ENCODE measurements around the gene FAM107B. TPM values are rescaled to one million over a fixed set of nuclear protein-coding genes. Genes with fewer than 3 reads are reported as not detected.
A peak's percentile ranks its signal among the peaks of the same experiment; 100 is the strongest.

The FAM107B gene
- polyA plus RNA-seq, 6 donors from 2014 or later: 112 to 259 (median 159) TPM

DNA sequence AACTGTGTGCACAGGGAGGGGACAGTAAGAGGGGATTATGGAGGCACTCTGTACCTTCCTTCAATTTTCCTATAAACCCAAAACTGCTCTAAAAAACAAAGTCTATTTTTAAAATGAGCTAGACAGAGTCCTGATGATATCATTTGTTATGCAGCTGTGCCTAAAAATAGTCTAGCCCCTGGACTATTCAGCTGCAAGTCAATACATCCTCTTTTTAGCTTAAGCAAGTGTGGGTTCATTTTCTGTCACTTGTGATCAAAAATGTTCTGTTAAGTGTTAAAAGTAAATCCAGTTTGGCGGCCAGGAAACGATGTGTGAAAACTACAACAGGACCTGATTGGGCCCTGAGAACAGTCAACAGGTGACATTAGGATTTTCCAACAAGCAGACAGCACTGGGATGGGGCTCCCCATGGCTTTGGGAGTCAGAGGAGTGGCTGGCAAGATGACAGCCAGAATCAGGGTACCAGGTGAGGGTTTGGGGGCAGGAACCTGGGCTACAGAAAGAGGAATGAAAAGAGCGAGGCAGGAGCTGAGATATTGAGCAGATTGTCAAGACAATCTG is 33.9 kb downstream of the FAM107B start:
- peaks cover 66 to 99% (median 78%) of the 10 kb centered on the region in 3 donors for H3K4me1 Mint-ChIP-seq
- no peaks in the 10 kb centered on the region for H3K27me3 Mint-ChIP-seq
- DNase-seq (peak; percentile 77), ATAC-seq (ENCODE audit: low read depth in 2 of 2) (peak; percentile 71 to 74)
- peaks cover 0 to 9% (median 6%) of the 10 kb centered on the region in 7 donors for H3K9me3 Mint-ChIP-seq
- H3K27ac Mint-ChIP-seq: peak overlapping the region; percentile 95 to 99 (median 98)
- peaks cover 4 to 16% of the 10 kb centered on the region in 2 donors for H3K36me3 Mint-ChIP-seq
- peak overlapping the region; percentile 63 to 93 (median 81) for H3K4me3 Mint-ChIP-seq

DNA sequence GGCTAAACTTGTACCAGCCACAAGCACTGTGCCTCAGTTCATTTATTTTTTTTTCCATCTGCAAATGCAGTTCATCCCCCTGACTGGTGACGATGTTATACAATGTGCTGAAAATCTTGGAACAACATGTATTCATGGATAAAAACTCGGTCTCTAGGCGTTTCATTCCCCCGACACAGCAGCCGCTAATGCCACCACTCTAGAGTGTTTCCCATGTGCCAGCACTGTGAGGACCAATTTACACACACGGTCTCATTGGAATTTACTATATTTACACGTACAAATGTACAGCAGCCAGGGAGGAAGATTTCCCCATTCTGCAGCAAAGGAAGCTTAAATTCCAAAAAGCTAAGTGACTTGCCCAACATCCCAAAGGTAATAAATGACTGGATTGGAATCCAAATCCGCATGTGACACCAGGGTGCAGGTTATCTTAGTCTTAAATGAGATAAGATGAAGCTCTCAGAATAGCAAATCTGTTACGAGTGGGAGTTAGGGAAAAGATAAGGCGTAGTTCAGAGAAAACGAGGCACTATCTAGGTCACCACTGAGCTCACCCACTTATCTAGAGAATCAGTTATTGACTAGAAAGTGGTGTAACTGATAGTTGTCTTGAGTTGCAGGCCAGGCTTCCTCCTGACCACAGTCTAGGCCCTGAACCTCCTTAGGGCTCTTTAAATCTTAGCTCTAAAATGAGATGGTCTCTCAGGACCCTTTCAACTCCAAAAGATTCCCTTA is 36.7 kb downstream of the FAM107B start:
- Mint-ChIP-seq H3K4me1 (peaks cover 51 to 92% (median 68%) of the 10 kb centered on the region in 3 donors), H3K27ac (peak overlapping the region in 5 of 6 donors; percentile 54 to 97 (median 97)), H3K27me3 (no peaks in the 10 kb centered on the region), H3K4me3 (peak overlapping the region in 6 of 8 donors; percentile 43 to 77 (median 70)), H3K9me3 (peaks cover 0 to 6% (median 5%) of the 10 kb centered on the region in 7 donors), H3K36me3 (peaks cover 4 to 7% of the 10 kb centered on the region in 2 donors)
- no peak for ATAC-seq (ENCODE audit: low read depth in 2 of 2)
- no peak for DNase-seq

DNA sequence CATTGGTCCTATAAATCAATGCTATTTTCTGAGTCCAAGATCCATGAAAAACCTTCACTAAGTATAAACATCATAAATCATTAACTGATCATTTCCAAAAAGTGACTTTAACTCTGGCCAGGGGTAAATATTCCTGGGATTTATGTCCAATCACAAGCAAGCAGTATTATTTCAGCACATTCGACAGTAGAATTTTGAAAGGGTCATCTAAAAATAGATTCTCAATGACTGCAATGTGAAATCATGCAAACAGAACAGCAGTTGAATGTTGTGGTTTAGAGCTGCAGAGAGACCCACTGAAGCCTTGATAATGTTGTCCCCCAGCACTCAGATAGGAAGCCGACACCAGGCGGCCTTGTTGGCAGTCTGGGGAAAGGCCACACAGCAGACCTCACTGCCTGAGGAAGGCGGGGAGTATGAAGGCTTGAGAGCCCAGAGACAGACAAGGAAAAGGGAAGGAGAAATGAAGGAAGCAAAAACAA is 38.1 kb downstream of the FAM107B start:
- Mint-ChIP-seq H3K36me3 (peaks cover 0 to 7% of the 10 kb centered on the region in 2 donors), H3K27ac (peak overlapping the region; percentile 89 to 99 (median 98)), H3K27me3 (no peaks in the 10 kb centered on the region), H3K4me3 (peak overlapping the region; percentile 29 to 94 (median 86)), H3K4me1 (peaks cover 46 to 78% (median 62%) of the 10 kb centered on the region in 3 donors), H3K9me3 (peaks cover 0 to 6% (median 5%) of the 10 kb centered on the region in 7 donors)
- ATAC-seq (ENCODE audit: low read depth in 2 of 2) (peak; percentile 81), DNase-seq (peak; percentile 74)

DNA sequence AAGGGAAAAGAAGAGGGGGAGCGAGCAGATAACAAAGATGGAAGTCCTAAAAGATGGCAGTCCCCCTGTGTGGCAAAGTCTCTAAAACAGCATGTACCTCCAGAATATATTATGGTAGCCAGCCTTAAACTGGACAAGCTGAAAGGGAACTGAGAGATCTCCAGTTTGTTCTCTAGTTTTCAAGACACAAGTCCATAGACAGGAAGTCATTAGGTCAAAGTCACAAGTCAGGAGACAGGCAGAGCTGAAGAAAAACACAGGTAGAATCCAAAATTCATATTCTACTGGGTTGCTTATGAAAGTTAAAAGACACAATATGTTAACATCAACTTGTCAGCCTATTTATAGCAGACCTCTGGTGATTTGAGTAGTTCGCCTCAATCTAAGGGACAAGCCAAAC is 38.7 kb downstream of the FAM107B start:
- ATAC-seq (ENCODE audit: low read depth in 2 of 2) (peak in 1 of 2 donors; percentile 17), DNase-seq (peak; percentile 26)
- Mint-ChIP-seq H3K4me3 (peak overlapping the region in 7 of 8 donors; percentile 29 to 94 (median 82)), H3K9me3 (peaks cover 0 to 4% (median 3%) of the 10 kb centered on the region in 7 donors), H3K4me1 (peaks cover 43 to 72% (median 59%) of the 10 kb centered on the region in 3 donors), H3K36me3 (peaks cover 0 to 5% of the 10 kb centered on the region in 2 donors), H3K27ac (peak overlapping the region; percentile 50 to 99 (median 97)), H3K27me3 (no peaks in the 10 kb centered on the region)

DNA sequence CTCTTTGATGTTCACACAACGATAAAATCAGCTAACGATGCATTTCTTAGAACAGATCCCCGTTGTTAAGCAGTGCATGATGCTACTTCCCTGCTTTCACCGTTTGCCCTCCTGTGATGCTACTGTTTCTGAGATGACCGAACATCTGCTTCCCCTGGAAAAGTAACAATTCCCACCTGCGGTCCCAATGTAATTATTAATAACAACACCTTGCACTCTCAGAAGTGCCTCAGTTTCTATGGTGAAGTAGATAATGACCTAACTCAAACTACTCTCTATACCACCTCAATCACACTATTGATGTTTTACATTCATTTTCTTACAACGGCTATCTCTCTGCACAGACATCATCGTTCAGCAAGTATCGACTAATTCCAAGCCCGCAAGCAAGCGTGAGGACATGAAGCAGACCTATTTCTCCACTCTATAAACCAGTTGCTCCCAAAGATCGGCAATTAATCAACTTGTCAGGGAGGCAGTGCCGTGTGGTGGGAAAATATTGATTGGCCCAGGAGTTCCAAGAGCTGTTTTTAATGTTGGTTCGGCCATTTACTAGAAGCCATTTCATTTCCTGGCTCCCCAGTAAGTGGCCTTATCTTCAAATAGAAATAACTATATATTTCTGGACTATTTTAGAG is 42.7 kb downstream of the FAM107B start:
- H3K27me3 Mint-ChIP-seq: no peaks in the 10 kb centered on the region
- ATAC-seq (ENCODE audit: low read depth in 2 of 2) (no peak), DNase-seq (no peak)
- peaks cover 37 to 54% (median 47%) of the 10 kb centered on the region in 3 donors for H3K4me1 Mint-ChIP-seq
- no peak overlapping the region for H3K4me3 Mint-ChIP-seq
- H3K27ac Mint-ChIP-seq: peak overlapping the region in 2 of 6 donors; percentile 5 to 31
- no peaks in the 10 kb centered on the region for H3K9me3 Mint-ChIP-seq
- H3K36me3 Mint-ChIP-seq: no peaks in the 10 kb centered on the region

DNA sequence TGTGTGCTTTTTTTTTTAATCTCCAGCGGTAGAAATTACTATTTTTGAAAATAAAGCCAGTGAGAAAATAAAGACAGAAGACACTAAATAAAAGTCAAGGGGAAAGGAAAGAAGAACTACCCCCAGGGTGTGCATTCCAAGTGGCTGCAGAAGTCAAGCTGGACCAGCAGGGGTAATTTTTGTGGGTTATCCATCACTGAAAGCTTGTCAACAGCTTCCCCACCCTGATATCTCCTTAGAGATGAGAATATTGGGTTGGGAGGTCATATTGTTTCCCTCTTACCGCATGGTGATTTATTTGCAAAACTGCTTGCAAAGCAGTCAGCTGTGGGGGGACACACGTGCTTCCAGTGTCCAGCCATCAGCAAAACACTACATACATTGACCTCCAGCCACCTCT is 46.4 kb downstream of the FAM107B start:
- ATAC-seq (ENCODE audit: low read depth in 2 of 2): no peak

DNA sequence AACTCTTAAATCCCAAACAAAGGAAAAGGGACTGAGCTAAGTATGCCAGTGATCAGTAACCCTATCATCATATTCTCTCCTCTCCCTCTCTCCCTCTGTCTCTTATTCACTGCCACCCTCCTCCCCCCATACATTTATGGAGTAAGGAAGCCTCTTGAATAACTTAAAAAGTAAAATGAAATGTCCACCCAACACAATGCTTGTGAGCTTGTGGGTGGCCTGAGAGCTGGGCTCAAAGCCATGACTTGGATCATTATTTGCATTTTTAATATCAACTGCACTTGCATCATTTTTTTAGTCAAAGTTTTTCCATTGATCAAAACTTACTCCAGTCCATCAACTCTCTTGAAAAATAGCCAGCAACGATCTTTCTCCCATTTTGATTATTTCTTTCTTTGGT is 46.8 kb downstream of the FAM107B start:
- no peaks in the 10 kb centered on the region for H3K9me3 Mint-ChIP-seq
- H3K4me1 Mint-ChIP-seq: peaks cover 47 to 53% (median 48%) of the 10 kb centered on the region in 3 donors
- H3K27ac Mint-ChIP-seq: peak overlapping the region in 2 of 6 donors; percentile 5 to 87
- ATAC-seq (ENCODE audit: low read depth in 2 of 2) (no peak), DNase-seq (no peak)
- H3K36me3 Mint-ChIP-seq: no peaks in the 10 kb centered on the region
- H3K4me3 Mint-ChIP-seq: no peak overlapping the region
- no peaks in the 10 kb centered on the region for H3K27me3 Mint-ChIP-seq

More for the DNA sequence above, 46.4 kb downstream of the FAM107B start:
- Mint-ChIP-seq H3K4me3 (peak overlapping the region in 1 of 8 donors; percentile 75), H3K27ac (peak overlapping the region in 2 of 6 donors; percentile 5 to 87), H3K27me3 (no peaks in the 10 kb centered on the region), H3K4me1 (peaks cover 43 to 49% (median 44%) of the 10 kb centered on the region in 3 donors), H3K36me3 (no peaks in the 10 kb centered on the region), H3K9me3 (no peaks in the 10 kb centered on the region)
- no peak for DNase-seq

DNA sequence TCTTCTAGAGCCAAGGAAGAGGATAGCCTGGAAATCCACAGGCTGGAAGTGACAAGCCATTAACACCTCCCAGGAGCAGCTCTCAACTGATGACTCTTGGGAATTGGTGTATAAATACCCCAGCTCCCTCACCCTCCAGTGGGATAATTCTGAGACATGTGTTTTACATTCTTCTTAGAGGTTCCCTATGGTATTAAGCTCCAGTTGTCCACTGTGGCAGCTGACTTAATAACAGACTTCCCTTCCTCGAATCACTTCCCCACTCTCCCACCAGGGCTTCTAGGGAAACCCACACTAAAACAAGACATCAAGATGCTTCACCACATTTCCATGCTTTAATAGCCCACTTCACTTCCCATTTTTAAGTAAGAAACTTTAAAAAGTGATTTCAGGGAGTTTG is 47.2 kb downstream of the FAM107B start:
- no peak for DNase-seq
- Mint-ChIP-seq H3K27me3 (no peaks in the 10 kb centered on the region), H3K9me3 (no peaks in the 10 kb centered on the region), H3K27ac (peak overlapping the region in 3 of 6 donors; percentile 21 to 95 (median 89)), H3K4me3 (peak overlapping the region in 3 of 8 donors; percentile 5 to 64 (median 18)), H3K4me1 (peaks cover 52 to 58% (median 53%) of the 10 kb centered on the region in 3 donors), H3K36me3 (no peaks in the 10 kb centered on the region)
- peak in 1 of 2 donors; percentile 33 for ATAC-seq (ENCODE audit: low read depth in 2 of 2)

DNA sequence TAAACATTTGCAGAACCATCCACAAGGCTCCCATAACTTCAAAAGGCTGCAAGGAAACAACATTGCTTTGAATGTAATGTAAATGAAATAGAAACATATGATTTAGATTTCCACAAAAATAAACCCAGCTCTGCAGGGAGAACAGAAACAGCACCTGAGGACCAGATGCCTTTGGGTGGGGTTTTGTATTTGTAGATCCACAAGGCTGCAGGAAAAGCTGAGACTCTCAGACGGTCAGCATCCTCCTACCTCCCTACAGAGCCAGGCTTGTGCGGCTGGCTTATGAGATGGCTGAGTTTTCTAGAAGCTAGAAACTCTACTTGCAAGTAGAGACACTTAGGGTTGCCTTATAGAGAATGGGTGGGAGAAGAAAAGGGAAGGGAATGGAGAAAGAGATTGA is 49.8 kb downstream of the FAM107B start:
- Mint-ChIP-seq H3K36me3 (no peaks in the 10 kb centered on the region), H3K9me3 (no peaks in the 10 kb centered on the region), H3K4me1 (peaks cover 48 to 58% (median 56%) of the 10 kb centered on the region in 3 donors), H3K4me3 (peak overlapping the region in 2 of 8 donors; percentile 51 to 62), H3K27ac (peak overlapping the region in 4 of 6 donors; percentile 47 to 86 (median 70)), H3K27me3 (no peaks in the 10 kb centered on the region)
- DNase-seq (no peak), ATAC-seq (ENCODE audit: low read depth in 2 of 2) (no peak)

DNA sequence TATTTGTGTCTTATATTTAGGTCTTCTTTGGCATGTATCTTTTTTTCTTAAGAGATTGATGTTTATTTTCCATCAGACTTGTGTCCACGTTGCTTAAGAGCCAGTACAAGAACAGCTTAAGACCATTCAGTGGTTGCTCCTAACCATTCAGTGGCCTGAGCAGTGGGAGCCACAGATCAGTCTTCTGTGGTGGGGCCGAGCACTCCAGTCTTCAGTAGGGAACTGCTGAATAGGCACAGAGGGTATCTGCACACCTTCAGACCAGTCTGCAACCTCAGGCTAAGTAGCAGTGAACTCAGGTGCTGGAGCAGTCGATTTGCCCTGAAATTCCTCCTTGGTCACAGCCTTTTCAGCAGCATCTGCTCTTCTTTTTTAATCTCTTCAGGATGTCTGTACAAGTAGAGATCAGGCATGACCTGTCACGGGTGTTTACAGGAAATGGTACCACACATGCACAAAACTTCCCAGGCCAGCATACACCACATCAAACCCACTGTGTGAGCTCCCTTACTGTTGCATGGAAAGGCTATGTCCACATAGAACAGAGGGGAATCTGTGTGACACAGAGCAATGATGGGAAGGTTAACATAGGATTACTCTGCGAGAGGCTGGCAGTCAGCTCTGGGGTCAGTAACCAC is 51.5 kb downstream of the FAM107B start:
- H3K9me3 Mint-ChIP-seq: no peaks in the 10 kb centered on the region
- H3K36me3 Mint-ChIP-seq: no peaks in the 10 kb centered on the region
- peak overlapping the region in 6 of 8 donors; percentile 43 to 80 (median 53) for H3K4me3 Mint-ChIP-seq
- no peaks in the 10 kb centered on the region for H3K27me3 Mint-ChIP-seq
- ATAC-seq (ENCODE audit: low read depth in 2 of 2): peak; percentile 83 to 91
- peak overlapping the region; percentile 43 to 91 (median 84) for H3K27ac Mint-ChIP-seq
- peak; percentile 20 for DNase-seq
- H3K4me1 Mint-ChIP-seq: peaks cover 50 to 61% (median 53%) of the 10 kb centered on the region in 3 donors

DNA sequence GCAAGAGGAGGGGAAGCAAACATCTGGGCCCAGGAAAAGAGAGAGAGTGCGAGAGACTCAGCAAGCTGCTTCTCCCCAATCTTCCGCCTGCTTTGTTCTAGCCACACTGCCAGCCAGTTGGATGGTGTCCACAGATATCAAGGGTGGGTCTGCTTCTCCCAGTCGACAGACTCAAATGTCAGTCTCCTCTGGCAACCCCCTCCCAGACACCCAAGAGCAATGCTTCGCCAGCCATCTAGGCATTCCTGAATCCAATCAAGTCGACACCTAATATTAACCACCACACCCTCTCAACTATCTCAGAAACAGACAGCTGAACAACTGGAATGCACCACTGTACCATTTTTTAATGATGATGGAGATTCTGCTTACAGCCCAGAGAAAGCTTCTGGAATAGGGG is 57.1 kb downstream of the FAM107B start:
- Mint-ChIP-seq H3K9me3 (peaks cover 0 to 2% (median 0%) of the 10 kb centered on the region in 7 donors), H3K4me3 (no peak overlapping the region), H3K4me1 (peaks cover 8 to 22% (median 22%) of the 10 kb centered on the region in 3 donors), H3K36me3 (no peaks in the 10 kb centered on the region), H3K27me3 (no peaks in the 10 kb centered on the region), H3K27ac (peak overlapping the region in 1 of 6 donors; percentile 76)
- ATAC-seq (ENCODE audit: low read depth in 2 of 2): no peak
- DNase-seq: no peak

DNA sequence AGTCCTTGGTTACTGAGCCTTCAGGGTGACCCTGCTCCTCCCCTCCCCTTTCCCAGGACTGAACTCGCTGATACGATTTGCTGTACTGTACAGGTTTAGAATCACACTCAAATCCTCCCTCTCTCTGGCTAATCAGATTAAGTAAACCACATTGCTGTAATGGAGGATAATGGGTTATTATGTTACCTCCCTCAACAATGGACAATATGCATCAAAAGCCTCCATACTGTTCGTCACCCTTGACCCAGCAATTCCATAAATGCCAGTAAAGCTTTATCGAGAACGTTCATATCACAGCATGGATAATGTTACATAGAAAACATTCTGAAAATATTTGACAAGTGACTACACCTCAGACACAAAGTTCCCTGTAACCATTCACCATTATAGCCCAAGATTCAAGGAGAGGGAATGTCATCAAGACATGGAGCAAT is 61.7 kb downstream of the FAM107B start:
- Mint-ChIP-seq H3K4me3 (no peak overlapping the region), H3K27me3 (no peaks in the 10 kb centered on the region), H3K36me3 (no peaks in the 10 kb centered on the region), H3K9me3 (peaks cover 0 to 2% (median 0%) of the 10 kb centered on the region in 7 donors), H3K27ac (peak overlapping the region in 1 of 6 donors; percentile 6), H3K4me1 (peaks cover under 1 to 12% (median 7%) of the 10 kb centered on the region in 3 donors)
- ATAC-seq (ENCODE audit: low read depth in 2 of 2) (no peak), DNase-seq (no peak)
